Measurements from ENCODE around the gene PTPRD.

Gene PTPRD

DNA sequence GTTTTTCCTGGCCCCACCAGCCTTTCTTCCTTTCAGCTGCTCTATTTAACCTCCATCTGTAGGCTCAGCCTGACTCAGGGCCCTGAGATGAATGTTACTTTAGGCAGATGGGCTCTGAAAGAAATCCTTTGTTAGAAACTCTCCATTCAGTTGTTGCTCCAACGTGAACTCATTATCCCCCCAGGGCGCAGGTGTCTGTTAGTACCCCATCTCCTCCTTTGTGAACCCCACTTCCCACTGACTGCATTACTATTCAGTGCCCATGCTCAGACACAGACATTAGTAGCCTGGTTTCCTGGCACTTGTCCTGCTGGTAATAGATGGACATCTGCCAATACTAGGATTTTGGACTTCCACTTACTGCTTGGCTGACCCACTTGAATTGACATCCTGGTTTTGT lies 1271.6 kb downstream of the PTPRD start:
- ChIA-PET POLR2A (no interaction called here), CTCF (no interaction called here)
- Histone ChIP-seq H3K4me3 (ENCODE audit: low read depth, low read length) (no peak overlapping the region), H3K4me1 (ENCODE audit: control insufficient read depth, insufficient read depth, low read length) (no peaks in the 10 kb centered on the region), H3K9me3 (ENCODE audit: control insufficient read depth, insufficient read depth, low read depth, low read length) (no peaks in the 10 kb centered on the region), H3K27ac (ENCODE audit: extremely low read depth, low read depth, low read length) (no peak overlapping the region), H3K36me3 (ENCODE audit: control insufficient read depth in 2 of 2, insufficient read depth in 1 of 2, low read length in 2 of 2) (no peaks in the 10 kb centered on the region)
- TF ChIP-seq ZNF248 (tag by site-specific recombination; IDR thresholded peaks at IDR 0.05) (no peak), SCRT2 (tag by site-specific recombination; IDR thresholded peaks at IDR 0.05) (no peak), SP2 (tag by site-specific recombination; IDR thresholded peaks at IDR 0.05) (no peak), KLF17 (tag by site-specific recombination; IDR thresholded peaks at IDR 0.05) (no peak), ZNF600 (tag by site-specific recombination; IDR thresholded peaks at IDR 0.05) (no peak), ZNF530 (tag by site-specific recombination; IDR thresholded peaks at IDR 0.05; ENCODE audit: low read depth) (no peak), ZNF211 (tag by site-specific recombination; IDR thresholded peaks at IDR 0.05; ENCODE audit: low read depth) (no peak), ZNF2 (tag by site-specific recombination; IDR thresholded peaks at IDR 0.05) (no peak), ZNF830 (tag by site-specific recombination; IDR thresholded peaks at IDR 0.05; ENCODE audit: low read depth) (no peak), ZNF621 (tag by site-specific recombination; IDR thresholded peaks at IDR 0.05) (no peak), ZBTB48 (tag by site-specific recombination; IDR thresholded peaks at IDR 0.05) (no peak), MEIS1 (CRISPR knock-in tag; IDR thresholded peaks at IDR 0.05; ENCODE audit: borderline replicate concordance) (no peak), ZNF24 (tag by site-specific recombination; IDR thresholded peaks at IDR 0.05) (no peak), HOXA7 (CRISPR knock-in tag; IDR thresholded peaks at IDR 0.05; ENCODE audit: borderline replicate concordance) (no peak)
- TF ChIP-seq, protein P1, sequence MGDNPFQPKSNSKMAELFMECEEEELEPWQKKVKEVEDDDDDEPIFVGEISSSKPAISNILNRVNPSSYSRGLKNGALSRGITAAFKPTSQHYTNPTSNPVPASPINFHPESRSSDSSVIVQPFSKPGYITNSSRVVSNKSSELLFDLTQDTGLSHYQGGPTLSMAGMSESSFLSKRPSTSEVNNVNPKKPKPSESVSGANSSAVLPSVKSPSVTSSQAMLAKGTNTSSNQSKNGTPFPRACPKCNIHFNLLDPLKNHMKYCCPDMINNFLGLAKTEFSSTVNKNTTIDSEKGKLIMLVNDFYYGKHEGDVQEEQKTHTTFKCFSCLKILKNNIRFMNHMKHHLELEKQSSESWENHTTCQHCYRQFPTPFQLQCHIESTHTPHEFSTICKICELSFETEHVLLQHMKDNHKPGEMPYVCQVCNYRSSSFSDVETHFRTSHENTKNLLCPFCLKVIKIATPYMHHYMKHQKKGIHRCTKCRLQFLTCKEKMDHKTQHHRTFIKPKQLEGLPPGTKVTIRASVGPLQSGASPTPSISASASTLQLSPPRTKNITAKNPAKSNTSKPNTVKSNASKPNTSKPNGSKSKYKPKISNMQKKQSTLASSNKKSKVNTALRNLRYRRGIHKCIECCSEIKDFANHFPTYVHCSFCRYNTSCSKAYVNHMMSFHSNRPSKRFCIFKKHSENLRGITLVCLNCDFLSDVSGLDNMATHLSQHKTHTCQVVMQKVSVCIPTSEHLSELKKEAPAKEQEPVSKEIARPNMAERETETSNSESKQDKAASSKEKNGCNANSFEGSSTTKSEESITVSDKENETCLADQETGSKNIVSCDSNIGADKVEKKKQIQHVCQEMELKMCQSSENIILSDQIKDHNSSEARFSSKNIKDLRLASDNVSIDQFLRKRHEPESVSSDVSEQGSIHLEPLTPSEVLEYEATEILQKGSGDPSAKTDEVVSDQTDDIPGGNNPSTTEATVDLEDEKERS (tag by site-specific recombination; IDR thresholded peaks at IDR 0.05) = no peak
- TF ChIP-seq, protein P2, sequence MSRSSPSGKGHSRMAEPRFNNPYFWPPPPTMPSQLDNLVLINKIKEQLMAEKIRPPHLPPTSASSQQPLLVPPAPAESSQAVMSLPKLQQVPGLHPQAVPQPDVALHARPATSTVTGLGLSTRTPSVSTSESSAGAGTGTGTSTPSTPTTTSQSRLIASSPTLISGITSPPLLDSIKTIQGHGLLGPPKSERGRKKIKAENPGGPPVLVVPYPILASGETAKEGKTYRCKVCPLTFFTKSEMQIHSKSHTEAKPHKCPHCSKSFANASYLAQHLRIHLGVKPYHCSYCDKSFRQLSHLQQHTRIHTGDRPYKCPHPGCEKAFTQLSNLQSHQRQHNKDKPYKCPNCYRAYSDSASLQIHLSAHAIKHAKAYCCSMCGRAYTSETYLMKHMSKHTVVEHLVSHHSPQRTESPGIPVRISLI (tag by site-specific recombination; IDR thresholded peaks at IDR 0.05) = no peak

- CTCF ChIA-PET = no interaction called here
- H3K27ac ChIP-seq (ENCODE audit: extremely low read depth, low read depth, low read length) = no peak overlapping the region
- H3K36me3 ChIP-seq (ENCODE audit: control insufficient read depth in 2 of 2, insufficient read depth in 1 of 2, low read length in 2 of 2) = no peaks in the 10 kb centered on the region
Observed at GRCh38 chr9:9337129-9337528, 1275.7 kb downstream of the PTPRD start.

More at GRCh38 chr9:9337129-9337528, 1275.7 kb downstream of the PTPRD start:
- Histone ChIP-seq H3K4me3 (ENCODE audit: low read depth, low read length) (no peak overlapping the region), H3K9me3 (ENCODE audit: control insufficient read depth, insufficient read depth, low read depth, low read length) (no peaks in the 10 kb centered on the region), H3K4me1 (ENCODE audit: control insufficient read depth, insufficient read depth, low read length) (no peaks in the 10 kb centered on the region)
- POLR2A ChIA-PET = no interaction called here
- TF ChIP-seq ZNF404 (tag by site-specific recombination; IDR thresholded peaks at IDR 0.05) (no peak), BCL11B (tag by site-specific recombination; IDR thresholded peaks at IDR 0.05; ENCODE audit: low read depth) (no peak), ZBTB7A (tag by site-specific recombination; IDR thresholded peaks at IDR 0.05; ENCODE audit: low read depth) (no peak), ZNF223 (tag by site-specific recombination; IDR thresholded peaks at IDR 0.05) (no peak), HOXA7 (CRISPR knock-in tag; IDR thresholded peaks at IDR 0.05; ENCODE audit: borderline replicate concordance) (no peak), ZNF558 (tag by site-specific recombination; IDR thresholded peaks at IDR 0.05) (no peak), ZNF704 (tag by site-specific recombination; IDR thresholded peaks at IDR 0.05) (no peak), GLI4 (tag by site-specific recombination; IDR thresholded peaks at IDR 0.05) (no peak), KLF16 (tag by site-specific recombination; IDR thresholded peaks at IDR 0.05) (no peak), ZFP3 (tag by site-specific recombination; IDR thresholded peaks at IDR 0.05; ENCODE audit: low read depth) (no peak), ZNF211 (tag by site-specific recombination; IDR thresholded peaks at IDR 0.05; ENCODE audit: low read depth) (no peak), ZNF354C (tag by site-specific recombination; IDR thresholded peaks at IDR 0.05; ENCODE audit: borderline replicate concordance, low read depth) (no peak)
